Mucosa of stomach (tissue), 1 donor: ENCODE data around the gene TMEM69.
"Not testable (repeated sequence)": the region's sequence is repeated elsewhere in the genome, so short reads cannot be mapped to it uniquely, and the experiment has no call there.

Experiments used
- H3K27me3 ChIP-seq: one replicate; pipeline ENCODE4 v1.7.0; 2013; ENCODE audit warnings: mild to moderate bottlenecking, low read length; ENCODE audit not compliant: control insufficient read depth, insufficient read depth
- H3K36me3 ChIP-seq: one replicate; pipeline ENCODE4 v1.7.0; 2013; ENCODE audit warnings: low read length; ENCODE audit not compliant: control insufficient read depth, insufficient read depth
- H3K4me1 ChIP-seq: one replicate; pipeline ENCODE4 v1.7.0; 2013; ENCODE audit warnings: mild to moderate bottlenecking, low read length; ENCODE audit not compliant: control insufficient read depth, insufficient read depth
- H3K4me3 ChIP-seq: one replicate; pipeline ENCODE4 v1.7.0; 2013; ENCODE audit warnings: low read length
- H3K9ac ChIP-seq: one replicate; pipeline ENCODE4 v1.7.0; 2013; ENCODE audit warnings: mild to moderate bottlenecking, low read length, moderate library complexity
- H3K9me3 ChIP-seq: one replicate; pipeline ENCODE4 v1.7.0; 2013; ENCODE audit warnings: mild to moderate bottlenecking, low read length, moderate library complexity; ENCODE audit not compliant: control insufficient read depth
- donor health status: Pancreatic carcinoma.

The TMEM69 gene

DNA sequence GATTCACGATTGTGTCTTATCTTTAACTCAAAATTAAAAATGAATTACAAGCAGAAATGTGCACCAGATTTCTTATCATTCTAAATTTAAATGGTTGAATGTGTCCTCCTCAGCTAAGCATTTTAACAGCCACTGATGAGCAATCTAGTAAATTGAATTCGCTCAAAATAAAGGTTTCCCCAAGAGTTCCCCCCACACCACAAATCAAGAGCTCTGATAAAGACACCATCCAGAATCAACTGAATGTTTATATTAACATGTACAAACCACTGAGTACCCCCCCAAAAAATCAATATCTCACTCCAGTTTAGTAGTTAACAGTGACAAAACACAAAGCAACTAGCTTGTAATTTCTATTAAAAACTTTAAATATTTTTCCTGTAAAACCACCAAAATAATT, 3.6 kb upstream of the TMEM69 start:
- H3K9ac ChIP-seq, result peak overlapping the region; percentile 9
- H3K9me3 ChIP-seq, result no peaks in the 10 kb centered on the region
- H3K4me1 ChIP-seq, result peaks cover 5% of the 10 kb centered on the region
- H3K4me3 ChIP-seq, result no peak overlapping the region
- no peaks in the 10 kb centered on the region for H3K36me3 ChIP-seq
- no peaks in the 10 kb centered on the region for H3K27me3 ChIP-seq

DNA sequence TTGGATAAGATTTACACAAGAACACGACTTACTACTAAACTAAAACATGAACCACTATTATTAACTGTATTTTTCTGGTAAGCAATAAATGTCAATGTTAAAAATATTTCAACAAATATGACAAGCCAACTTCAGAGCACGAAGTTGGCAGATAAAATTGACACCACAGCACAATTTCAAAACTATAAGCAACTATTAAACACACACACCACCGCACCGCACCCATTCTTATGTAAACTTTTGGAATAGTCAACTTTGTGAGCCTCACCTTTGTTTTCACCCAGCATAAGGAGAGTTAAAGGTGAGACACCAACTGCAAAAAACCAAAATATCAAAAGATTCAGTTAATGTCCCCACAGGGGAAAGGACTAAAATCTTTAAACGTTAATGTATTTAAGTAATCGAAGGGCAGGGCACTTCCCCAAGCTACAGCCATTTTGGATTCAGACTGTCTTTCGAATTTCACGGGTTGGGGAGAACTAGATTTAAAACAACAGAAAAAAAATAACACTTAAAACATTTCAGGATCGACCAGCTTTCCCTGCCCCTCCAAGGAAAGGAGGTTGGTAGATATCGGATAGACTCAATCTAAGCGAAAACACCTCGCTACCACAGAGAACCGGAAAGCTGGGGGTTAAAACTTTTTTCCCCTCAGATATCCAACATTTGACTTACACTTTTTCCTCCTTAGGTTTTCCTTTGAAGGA, 2.5 kb upstream of the TMEM69 start:
- Histone ChIP-seq H3K27me3 (no peaks in the 10 kb centered on the region), H3K4me3 (peak overlapping the region; percentile 85), H3K9ac (peak overlapping the region; percentile 94), H3K36me3 (no peaks in the 10 kb centered on the region), H3K9me3 (no peaks in the 10 kb centered on the region), H3K4me1 (peaks cover 5% of the 10 kb centered on the region)

DNA sequence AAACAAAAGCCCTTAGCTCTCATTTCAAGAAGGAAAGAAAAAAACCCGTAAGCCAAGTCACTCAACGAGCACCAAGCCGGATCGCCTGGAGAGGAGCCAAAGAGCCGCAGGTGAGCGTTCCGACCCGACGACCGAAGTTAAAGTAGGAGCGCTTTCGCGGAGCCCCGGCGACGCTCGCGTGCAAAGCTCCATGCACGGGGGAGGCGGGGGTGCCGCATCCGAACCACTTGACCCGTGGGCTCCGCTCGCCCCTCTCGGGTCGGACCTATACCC, 2.0 kb upstream of the TMEM69 start:
- no peaks in the 10 kb centered on the region for H3K9me3 ChIP-seq
- H3K36me3 ChIP-seq, result no peaks in the 10 kb centered on the region
- peaks cover 5% of the 10 kb centered on the region for H3K4me1 ChIP-seq
- H3K9ac ChIP-seq, result peak overlapping the region; percentile 94
- no peaks in the 10 kb centered on the region for H3K27me3 ChIP-seq
- peak overlapping the region; percentile 85 for H3K4me3 ChIP-seq

DNA sequence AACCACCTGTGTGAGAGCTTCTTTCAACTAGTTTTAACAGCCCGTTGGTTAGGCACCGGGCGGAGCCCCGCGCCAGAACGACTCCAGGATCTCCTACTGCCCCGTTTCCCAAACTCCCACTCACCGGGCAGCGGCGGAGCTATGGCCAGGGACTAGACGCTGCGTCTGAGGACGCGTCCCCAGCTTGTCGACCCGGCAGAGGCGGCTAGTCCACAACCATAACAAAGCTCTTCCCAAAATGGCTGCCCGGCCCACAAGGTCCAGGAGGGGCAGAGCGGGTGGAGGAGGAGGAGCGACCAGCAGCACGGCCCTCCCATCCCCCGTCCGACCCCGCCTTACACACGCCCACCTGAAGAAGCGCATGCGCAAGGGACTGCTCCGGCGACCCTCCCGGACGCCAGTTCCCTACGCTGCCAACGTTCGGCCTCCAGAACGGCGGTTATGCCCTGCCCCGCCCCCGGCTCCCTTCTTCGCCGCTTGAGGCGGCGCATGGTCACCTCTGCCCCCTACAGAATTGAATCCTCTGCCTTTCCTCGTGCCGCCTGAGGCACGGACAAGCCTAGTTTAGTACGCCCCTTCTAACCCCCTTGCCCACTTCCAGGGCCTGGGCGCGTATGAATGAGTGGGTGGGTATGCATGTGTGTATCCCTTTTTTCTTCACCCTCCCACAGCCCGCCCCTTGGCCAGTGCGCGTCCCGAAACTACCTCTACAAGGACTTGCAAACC, 1.5 kb upstream of the TMEM69 start, which contains the start of gene GPBP1L1:
TSS of gene GPBP1L1 (minus strand) at position 246 of the 726 bp plus-strand sequence. CDS start 27,446 bp downstream, outside the sequence.
- Histone ChIP-seq H3K4me1 (peaks cover 5% of the 10 kb centered on the region), H3K36me3 (no peaks in the 10 kb centered on the region)

DNA sequence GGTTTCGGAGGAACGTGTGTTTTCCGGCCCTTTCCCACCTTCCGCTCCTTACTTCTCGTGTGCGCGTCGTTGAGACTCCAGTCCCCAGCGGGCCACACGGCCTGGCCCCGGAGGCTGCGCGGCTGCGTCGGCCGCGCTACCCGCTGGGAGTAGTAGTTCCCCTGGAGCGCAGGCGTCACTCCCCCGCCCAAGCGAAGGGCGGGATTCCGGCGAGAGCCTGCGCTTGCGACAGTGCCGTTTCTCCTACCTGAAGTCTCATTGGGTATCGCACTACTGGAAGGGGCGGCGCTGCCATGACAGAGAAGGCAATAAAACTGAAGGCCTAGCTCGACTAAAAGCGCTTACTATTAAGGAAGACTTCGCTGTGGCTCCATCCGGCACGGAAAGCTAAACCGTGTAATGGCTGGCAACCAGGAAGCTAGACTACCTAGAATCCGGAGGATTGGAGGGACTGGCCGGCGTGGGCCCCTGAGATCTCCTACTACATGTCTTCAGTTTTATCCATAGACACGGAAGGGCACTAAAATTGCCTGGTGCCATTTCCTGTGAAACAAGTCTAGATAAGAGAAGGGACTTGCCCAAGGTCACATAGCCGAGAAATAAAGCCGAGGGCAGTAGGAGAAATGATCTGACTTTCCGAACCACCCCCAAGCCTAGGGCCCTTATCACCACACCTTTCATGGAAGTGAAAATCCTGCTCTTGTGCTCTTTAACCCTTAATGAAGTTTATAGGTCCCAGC, 797 bp upstream of the TMEM69 start:
- Histone ChIP-seq H3K9me3 (no peaks in the 10 kb centered on the region), H3K4me3 (peak overlapping the region; percentile 85), H3K9ac (peak overlapping the region; percentile 94), H3K27me3 (no peaks in the 10 kb centered on the region), H3K4me1 (peaks cover 5% of the 10 kb centered on the region), H3K36me3 (no peaks in the 10 kb centered on the region)

More for the DNA sequence above, 1.5 kb upstream of the TMEM69 start, which contains the start of gene GPBP1L1:
- Histone ChIP-seq H3K9me3 (no peaks in the 10 kb centered on the region), H3K4me3 (peak within 1 kb of the TSS; percentile 85), H3K27me3 (no peaks in the 10 kb centered on the region), H3K9ac (peak within 1 kb of the TSS; percentile 94)

DNA sequence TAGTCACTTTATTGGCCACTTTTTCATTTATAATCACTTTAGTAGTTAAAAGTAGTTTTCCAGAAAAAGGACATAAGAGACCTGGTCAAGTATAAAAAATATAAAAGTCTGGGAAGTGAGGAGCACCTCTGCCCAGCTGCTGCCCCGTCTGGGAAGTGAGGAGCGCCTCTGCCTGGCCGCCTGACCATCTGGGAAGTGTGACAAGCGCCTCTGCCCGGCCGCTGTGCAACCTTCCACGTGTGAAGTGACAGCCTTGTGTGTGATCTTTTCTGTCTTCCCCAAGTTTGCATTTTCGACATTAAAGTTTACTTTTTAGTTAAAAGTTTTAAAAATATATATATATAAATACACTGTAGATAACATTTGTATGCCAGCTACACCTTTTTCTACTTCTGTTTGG, 5.8 kb downstream of the TMEM69 start:
- H3K27me3 ChIP-seq, H3K4me3 ChIP-seq, H3K9ac ChIP-seq, H3K4me1 ChIP-seq, H3K36me3 ChIP-seq, H3K9me3 ChIP-seq: not testable (repeated sequence)

DNA sequence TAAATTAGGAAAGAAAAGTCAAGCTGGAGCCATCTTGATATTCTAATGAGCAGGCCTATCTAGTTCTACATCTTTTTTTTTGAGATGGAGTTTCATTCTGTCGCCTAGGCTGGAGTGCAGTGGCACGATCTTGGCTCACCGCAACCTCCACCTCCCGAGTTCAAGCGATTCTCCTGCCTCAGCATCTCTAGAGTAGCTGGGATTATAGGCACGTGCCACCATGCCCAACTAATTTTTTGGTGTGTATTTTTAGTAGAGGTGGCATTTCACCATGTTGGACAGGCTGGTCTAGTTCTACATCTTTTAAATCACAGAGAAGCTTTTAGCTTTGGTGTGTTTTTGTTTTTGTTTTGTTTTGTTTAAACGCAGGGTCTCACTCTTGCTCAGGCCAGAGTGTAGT, 6.8 kb downstream of the TMEM69 start:
- no peaks in the 10 kb centered on the region for H3K4me1 ChIP-seq
- peaks cover 3% of the 10 kb centered on the region for H3K36me3 ChIP-seq
- H3K9me3 ChIP-seq, result no peaks in the 10 kb centered on the region
- H3K9ac ChIP-seq, result no peak overlapping the region
- no peak overlapping the region for H3K4me3 ChIP-seq
- H3K27me3 ChIP-seq, result no peaks in the 10 kb centered on the region

DNA sequence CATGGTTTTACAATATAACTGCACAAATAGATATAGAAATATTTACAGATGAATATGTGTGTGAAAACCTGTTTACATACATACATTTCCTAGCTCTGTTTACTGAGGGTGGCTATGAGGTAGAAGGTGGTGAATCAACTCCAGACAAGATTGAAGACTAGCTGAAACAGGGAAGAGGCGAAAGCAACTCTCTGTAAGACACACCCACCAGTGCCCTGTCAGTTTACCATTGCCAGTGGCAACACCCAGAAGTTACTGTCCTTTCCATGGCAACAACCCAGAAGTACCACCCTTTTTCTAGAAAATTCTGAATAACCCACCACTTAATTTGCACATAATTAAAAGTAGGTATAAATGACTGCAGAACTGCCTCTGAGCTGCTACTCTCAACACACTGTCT, 16.7 kb downstream of the TMEM69 start:
- H3K36me3 ChIP-seq, result no peaks in the 10 kb centered on the region

DNA sequence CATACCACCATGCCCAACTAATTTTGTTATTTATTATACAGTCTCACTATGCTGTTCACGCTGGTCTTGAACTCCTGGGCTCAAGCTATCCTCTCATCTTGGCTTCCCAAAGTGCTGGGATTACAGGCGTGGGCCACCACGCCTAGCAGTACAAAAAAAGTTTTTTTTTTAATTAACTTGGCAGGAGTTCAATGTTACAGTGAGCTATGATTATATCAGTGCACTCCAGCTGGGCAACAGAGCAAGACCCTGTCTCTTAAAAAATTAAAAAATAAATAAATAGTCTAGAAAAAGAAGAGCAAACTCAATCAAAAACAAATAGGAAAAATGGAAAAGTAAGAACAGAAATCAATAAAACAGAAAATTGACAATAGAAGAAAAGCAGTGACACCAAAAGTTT, 25.7 kb downstream of the TMEM69 start:
- Histone ChIP-seq H3K27me3 (no peaks in the 10 kb centered on the region), H3K9ac (no peak overlapping the region), H3K4me3 (no peak overlapping the region), H3K9me3 (no peaks in the 10 kb centered on the region), H3K36me3 (no peaks in the 10 kb centered on the region), H3K4me1 (no peaks in the 10 kb centered on the region)

More for the DNA sequence above, 16.7 kb downstream of the TMEM69 start:
- no peaks in the 10 kb centered on the region for H3K27me3 ChIP-seq
- no peak overlapping the region for H3K9ac ChIP-seq
- no peak overlapping the region for H3K4me3 ChIP-seq
- no peaks in the 10 kb centered on the region for H3K4me1 ChIP-seq
- H3K9me3 ChIP-seq, result no peaks in the 10 kb centered on the region

DNA sequence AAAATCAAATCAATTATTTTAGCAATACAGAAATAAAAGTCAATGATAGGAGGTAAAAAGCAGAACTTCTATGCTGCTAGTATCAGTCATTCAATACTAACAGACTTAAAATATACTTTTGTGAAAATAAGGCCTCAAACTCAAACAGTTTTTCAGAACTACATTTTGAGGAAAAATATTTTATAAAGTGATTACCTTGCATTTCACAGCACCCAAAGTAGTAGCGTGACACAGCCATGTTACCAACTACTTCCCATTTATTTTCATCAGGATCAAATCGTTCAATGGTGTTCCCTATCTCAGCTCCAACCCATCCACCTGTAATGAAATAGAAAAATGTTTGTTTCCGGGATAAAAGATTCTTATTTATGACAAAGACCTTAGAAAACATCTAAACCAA, 28.7 kb downstream of the TMEM69 start:
- Histone ChIP-seq H3K9ac (no peak overlapping the region), H3K36me3 (no peaks in the 10 kb centered on the region), H3K4me3 (no peak overlapping the region), H3K9me3 (no peaks in the 10 kb centered on the region), H3K4me1 (no peaks in the 10 kb centered on the region), H3K27me3 (no peaks in the 10 kb centered on the region)

DNA sequence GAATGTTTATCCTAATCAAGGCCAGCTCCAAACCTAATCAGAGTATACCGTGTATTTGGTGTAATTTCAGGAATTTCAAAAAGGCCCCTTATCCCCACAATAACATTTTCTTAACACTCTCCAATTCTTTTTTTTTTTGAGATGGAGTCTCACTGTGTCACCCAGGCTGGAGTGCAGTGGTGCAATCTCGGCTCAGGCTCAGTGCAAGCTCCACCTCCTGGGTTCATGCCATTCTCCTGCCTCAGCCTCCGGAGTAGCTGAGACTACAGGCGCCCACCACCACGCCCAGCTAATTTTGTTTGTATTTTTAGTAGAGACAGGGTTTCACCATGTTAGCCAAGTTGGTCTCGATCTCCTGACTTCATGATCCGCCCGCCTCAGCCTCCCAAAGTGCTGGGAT, 29.4 kb downstream of the TMEM69 start:
- not testable (repeated sequence) for H3K9ac ChIP-seq, H3K36me3 ChIP-seq, H3K4me3 ChIP-seq, H3K9me3 ChIP-seq, H3K27me3 ChIP-seq, H3K4me1 ChIP-seq

DNA sequence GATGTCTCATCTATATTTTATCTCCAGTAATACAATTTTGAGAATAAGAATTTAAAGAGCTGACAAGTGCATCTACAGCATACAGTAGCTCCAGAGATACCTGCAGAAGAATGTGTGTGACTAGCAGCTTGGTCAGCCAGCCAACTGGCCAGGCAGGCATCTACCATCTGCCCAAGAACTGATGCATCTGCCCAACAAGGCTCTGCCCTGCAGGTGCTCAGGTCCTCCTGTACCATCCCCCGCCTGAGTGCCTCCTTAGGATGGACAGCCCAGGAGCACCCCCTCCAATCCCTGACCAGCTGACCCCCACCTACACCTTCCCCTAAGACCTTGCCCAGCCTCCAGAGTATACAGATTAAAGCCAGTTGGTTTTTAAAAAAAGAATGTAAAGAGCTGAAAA, 30.3 kb downstream of the TMEM69 start:
- Histone ChIP-seq H3K4me3 (no peak overlapping the region), H3K4me1 (no peaks in the 10 kb centered on the region), H3K9me3 (no peaks in the 10 kb centered on the region), H3K36me3 (no peaks in the 10 kb centered on the region), H3K9ac (no peak overlapping the region), H3K27me3 (no peaks in the 10 kb centered on the region)
